Activated T-helper 17 cell treated with anti-CD3 and anti-CD28 coated beads, Interleukin-2, amount 50 U/mL, for 72 hours (primary cell): ENCODE data around the gene SGK1. TPM values are rescaled to one million over a fixed set of nuclear protein-coding genes. Genes with fewer than 3 reads are reported as not detected.
A peak's percentile ranks its signal among the peaks of the same experiment; 100 is the strongest.
"Not testable (repeated sequence)": the region's sequence is repeated elsewhere in the genome, so short reads cannot be mapped to it uniquely, and the experiment has no call there.

ENCODE experiments used
- ATAC-seq: fragments of 150-1000 bp; cut with Tn5 transposase; replicated peaks from 2 replicates; pipeline ENCODE4 v1.10.0; 2021; ENCODE audit warnings: mild to moderate bottlenecking, moderate library complexity
- H3K27ac Mint-ChIP-seq: one replicate; pipeline ENCODE4 v1.8.0; 2022; ENCODE audit warnings: mixed read lengths
- H3K27me3 Mint-ChIP-seq: one replicate; pipeline ENCODE4 v1.8.0; 2022; ENCODE audit warnings: mixed read lengths
- H3K36me3 Mint-ChIP-seq: one replicate; pipeline ENCODE4 v1.8.0; 2022; ENCODE audit warnings: low read depth, mild to moderate bottlenecking, mixed read lengths
- H3K4me1 Mint-ChIP-seq: one replicate; pipeline ENCODE4 v1.8.0; 2022; ENCODE audit warnings: mixed read lengths
- H3K4me3 Mint-ChIP-seq: one replicate; pipeline ENCODE4 v1.8.0; 2022; ENCODE audit warnings: mild to moderate bottlenecking, mixed read lengths
- H3K9me3 Mint-ChIP-seq: one replicate; pipeline ENCODE4 v1.8.0; 2022; ENCODE audit warnings: mixed read lengths
- total RNA-seq, 2 donors: library from RNA; stranded (reverse); gene quantifications; one replicate each; pipeline ENCODE4 v1.2.3, GENCODE V29; 2022

The SGK1 gene
- total RNA-seq, 2 donors from 2014 or later, result 29.7 to 51.5 TPM

GRCh38 chr6:134266776-134267175, 51.1 kb downstream of the SGK1 start:
- H3K27me3 Mint-ChIP-seq, result no peaks in the 10 kb centered on the region
- H3K36me3 Mint-ChIP-seq, result no peaks in the 10 kb centered on the region
- ATAC-seq, result no peak
- no peaks in the 10 kb centered on the region for H3K9me3 Mint-ChIP-seq
- H3K4me3 Mint-ChIP-seq, result no peak overlapping the region
- no peak overlapping the region for H3K27ac Mint-ChIP-seq
- H3K4me1 Mint-ChIP-seq, result no peaks in the 10 kb centered on the region

- no peaks in the 10 kb centered on the region for H3K9me3 Mint-ChIP-seq
- H3K4me3 Mint-ChIP-seq, result no peak overlapping the region
Measured at GRCh38 chr6:134261766-134262165, 56.1 kb downstream of the SGK1 start.

GRCh38 chr6:134258849-134259306, 59.0 kb downstream of the SGK1 start:
- Mint-ChIP-seq H3K27me3 (no peaks in the 10 kb centered on the region), H3K4me3 (no peak overlapping the region), H3K4me1 (no peaks in the 10 kb centered on the region), H3K9me3 (no peaks in the 10 kb centered on the region), H3K36me3 (no peaks in the 10 kb centered on the region), H3K27ac (no peak overlapping the region)
- ATAC-seq, result no peak

More at GRCh38 chr6:134261766-134262165, 56.1 kb downstream of the SGK1 start:
- no peak overlapping the region for H3K27ac Mint-ChIP-seq
- H3K4me1 Mint-ChIP-seq, result no peaks in the 10 kb centered on the region
- no peak for ATAC-seq
- no peaks in the 10 kb centered on the region for H3K27me3 Mint-ChIP-seq
- H3K36me3 Mint-ChIP-seq, result no peaks in the 10 kb centered on the region

DNA sequence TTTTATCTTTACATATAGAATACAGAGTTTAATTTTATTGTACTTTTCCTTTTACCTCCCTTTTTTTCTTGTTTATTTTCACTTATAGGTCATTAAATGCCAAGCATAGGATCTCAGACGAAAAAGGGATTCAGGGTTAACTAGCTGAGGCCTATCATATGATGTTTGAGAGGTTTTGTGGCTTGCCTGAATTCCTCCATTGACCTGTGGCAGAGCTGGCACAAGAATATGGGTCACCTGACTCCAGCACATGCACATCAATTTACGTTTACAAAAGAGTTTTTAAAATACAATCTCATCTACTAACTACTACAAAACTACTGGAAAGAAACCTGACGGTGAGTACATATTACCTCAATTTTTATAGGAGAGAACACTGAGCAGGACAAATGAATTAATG, 60.4 kb downstream of the SGK1 start:
- ATAC-seq, result no peak
- Mint-ChIP-seq H3K4me3 (no peak overlapping the region), H3K27me3 (no peaks in the 10 kb centered on the region), H3K9me3 (no peaks in the 10 kb centered on the region), H3K36me3 (no peaks in the 10 kb centered on the region), H3K27ac (no peak overlapping the region), H3K4me1 (no peaks in the 10 kb centered on the region)

DNA sequence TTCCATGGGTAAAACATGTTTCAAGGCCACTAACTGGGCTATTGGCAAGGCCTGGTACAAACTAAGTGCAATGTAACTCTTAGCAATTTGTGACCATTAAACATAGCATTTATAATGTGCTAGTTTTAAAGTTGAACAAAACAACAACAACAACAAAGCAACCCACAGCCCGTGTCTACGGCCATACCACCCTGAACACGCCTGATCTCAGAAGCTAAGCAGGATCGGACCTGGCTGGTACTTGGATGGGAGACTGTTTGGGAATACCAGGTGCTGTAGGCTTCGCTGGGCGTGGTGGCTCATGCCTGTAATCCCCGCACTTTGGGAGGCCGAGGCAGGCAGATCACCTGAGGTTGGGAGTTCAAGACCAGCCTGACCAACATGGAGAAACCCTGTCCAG, 61.0 kb downstream of the SGK1 start:
- H3K9me3 Mint-ChIP-seq, result no peaks in the 10 kb centered on the region
- no peaks in the 10 kb centered on the region for H3K36me3 Mint-ChIP-seq
- H3K4me3 Mint-ChIP-seq, result no peak overlapping the region
- H3K27ac Mint-ChIP-seq, result no peak overlapping the region
- ATAC-seq, result no peak
- H3K4me1 Mint-ChIP-seq, result no peaks in the 10 kb centered on the region
- H3K27me3 Mint-ChIP-seq, result no peaks in the 10 kb centered on the region

DNA sequence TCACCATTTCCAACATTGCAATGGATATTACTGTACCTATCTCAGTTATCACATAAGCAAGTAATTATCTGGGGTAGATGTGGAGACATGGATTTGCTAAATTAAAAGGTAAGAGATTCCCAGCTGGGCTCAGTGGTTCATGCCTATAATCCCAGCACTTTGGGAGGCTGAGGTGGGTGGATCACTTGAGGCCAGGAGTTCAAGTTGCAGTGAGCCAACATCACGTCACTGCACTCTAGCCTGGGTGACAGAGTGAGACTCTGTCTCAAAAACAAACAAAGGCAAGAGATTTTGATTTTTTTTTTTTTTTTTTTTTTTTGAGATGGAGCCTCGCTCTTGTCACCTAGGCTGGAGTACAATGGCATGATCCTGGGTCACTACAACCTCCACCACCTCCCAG, 62.6 kb downstream of the SGK1 start:
- H3K36me3 Mint-ChIP-seq, H3K9me3 Mint-ChIP-seq, H3K4me1 Mint-ChIP-seq, H3K27me3 Mint-ChIP-seq, ATAC-seq, H3K4me3 Mint-ChIP-seq, H3K27ac Mint-ChIP-seq: not testable (repeated sequence)

DNA sequence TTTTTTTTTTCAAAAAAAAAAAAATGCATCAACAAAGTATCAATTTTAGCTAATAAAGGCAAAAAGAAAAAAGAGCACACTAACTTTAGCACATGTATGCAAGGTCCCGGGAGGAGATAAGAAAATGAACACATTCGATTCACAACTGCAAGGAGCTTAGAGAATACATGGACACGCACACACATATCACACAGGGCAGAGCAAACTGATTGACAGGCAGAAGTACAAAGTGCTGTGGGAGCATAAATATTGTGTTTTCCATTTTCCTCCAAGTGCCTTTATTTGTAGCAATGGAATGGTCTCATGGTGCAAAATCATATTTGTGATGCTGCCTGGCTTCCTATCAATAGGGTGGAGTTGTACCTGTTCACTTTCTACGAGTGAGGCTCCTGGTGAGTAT, 63.8 kb downstream of the SGK1 start:
- no peaks in the 10 kb centered on the region for H3K36me3 Mint-ChIP-seq
- no peak overlapping the region for H3K27ac Mint-ChIP-seq
- H3K4me3 Mint-ChIP-seq, result no peak overlapping the region
- ATAC-seq, result no peak
- peaks cover 4% of the 10 kb centered on the region for H3K9me3 Mint-ChIP-seq
- peaks cover 14% of the 10 kb centered on the region for H3K4me1 Mint-ChIP-seq
- H3K27me3 Mint-ChIP-seq, result no peaks in the 10 kb centered on the region

GRCh38 chr6:134253681-134254080, 64.2 kb downstream of the SGK1 start:
- Mint-ChIP-seq H3K4me1 (peaks cover 18% of the 10 kb centered on the region), H3K4me3 (no peak overlapping the region), H3K9me3 (peaks cover 4% of the 10 kb centered on the region), H3K27me3 (no peaks in the 10 kb centered on the region), H3K36me3 (no peaks in the 10 kb centered on the region), H3K27ac (no peak overlapping the region)
- ATAC-seq, result no peak

DNA sequence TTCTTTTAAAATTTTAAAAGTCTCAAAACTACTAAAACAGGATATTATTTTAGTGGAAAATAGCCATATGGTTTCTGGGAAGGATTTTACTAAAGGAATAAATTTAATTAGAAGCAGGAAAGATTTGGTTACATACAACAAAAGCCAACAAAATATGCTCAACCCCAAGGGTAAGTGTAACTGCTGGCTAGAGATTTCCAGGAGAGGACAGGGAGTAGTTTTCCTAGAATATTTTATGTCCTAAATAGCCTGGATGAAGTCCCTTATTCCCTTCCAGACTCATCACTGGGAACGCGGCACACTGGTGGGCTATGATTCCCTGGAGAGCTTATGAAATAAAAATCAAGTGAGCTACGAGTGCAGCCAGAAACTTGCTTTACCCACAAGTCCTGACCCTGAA, 66.6 kb downstream of the SGK1 start:
- ATAC-seq, result no peak
- Mint-ChIP-seq H3K27me3 (no peaks in the 10 kb centered on the region), H3K4me1 (peaks cover 31% of the 10 kb centered on the region), H3K9me3 (peaks cover 4% of the 10 kb centered on the region), H3K4me3 (no peak overlapping the region), H3K36me3 (no peaks in the 10 kb centered on the region), H3K27ac (no peak overlapping the region)

- ATAC-seq, result no peak
- H3K4me1 Mint-ChIP-seq, result peaks cover 31% of the 10 kb centered on the region
- no peaks in the 10 kb centered on the region for H3K36me3 Mint-ChIP-seq
- no peak overlapping the region for H3K4me3 Mint-ChIP-seq
- no peak overlapping the region for H3K27ac Mint-ChIP-seq
- H3K9me3 Mint-ChIP-seq, result peaks cover 4% of the 10 kb centered on the region
- no peaks in the 10 kb centered on the region for H3K27me3 Mint-ChIP-seq
Measured at GRCh38 chr6:134250776-134251175, 67.1 kb downstream of the SGK1 start.

GRCh38 chr6:134249759-134250602, 67.9 kb downstream of the SGK1 start:
- Mint-ChIP-seq H3K4me1 (peaks cover 31% of the 10 kb centered on the region), H3K27ac (peak overlapping the region; percentile 66), H3K27me3 (no peaks in the 10 kb centered on the region), H3K9me3 (peaks cover 4% of the 10 kb centered on the region), H3K36me3 (no peaks in the 10 kb centered on the region), H3K4me3 (peak overlapping the region; percentile 72)
- no peak for ATAC-seq

DNA sequence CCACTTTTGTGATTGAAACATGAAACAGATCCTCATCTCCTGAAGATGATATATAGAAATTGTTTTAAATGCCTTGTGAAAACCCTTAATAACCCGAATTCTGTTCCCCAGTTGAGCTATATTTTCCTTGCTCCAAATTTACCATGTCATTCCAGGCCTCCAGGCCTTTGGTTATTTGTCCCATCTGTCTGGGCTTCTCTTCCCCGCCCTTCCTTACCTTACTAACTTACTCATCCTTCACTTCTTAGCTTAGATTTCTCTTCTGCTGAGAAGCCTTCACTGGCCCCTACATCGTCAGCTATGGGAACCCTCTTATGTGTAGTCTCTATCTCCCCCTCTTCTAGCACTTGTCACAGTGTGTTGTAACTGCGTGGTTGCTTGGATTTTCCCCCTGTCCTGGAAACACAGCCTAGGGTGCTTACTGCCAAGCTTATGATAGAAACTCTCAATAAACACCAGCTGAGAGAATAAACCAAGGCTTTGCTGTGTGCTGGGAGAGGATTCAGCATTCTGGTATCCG, 68.6 kb downstream of the SGK1 start:
- H3K27me3 Mint-ChIP-seq, result no peaks in the 10 kb centered on the region
- no peak for ATAC-seq
- H3K27ac Mint-ChIP-seq, result peak overlapping the region; percentile 66
- peaks cover 4% of the 10 kb centered on the region for H3K9me3 Mint-ChIP-seq
- peak overlapping the region; percentile 72 for H3K4me3 Mint-ChIP-seq
- no peaks in the 10 kb centered on the region for H3K36me3 Mint-ChIP-seq
- peaks cover 31% of the 10 kb centered on the region for H3K4me1 Mint-ChIP-seq

DNA sequence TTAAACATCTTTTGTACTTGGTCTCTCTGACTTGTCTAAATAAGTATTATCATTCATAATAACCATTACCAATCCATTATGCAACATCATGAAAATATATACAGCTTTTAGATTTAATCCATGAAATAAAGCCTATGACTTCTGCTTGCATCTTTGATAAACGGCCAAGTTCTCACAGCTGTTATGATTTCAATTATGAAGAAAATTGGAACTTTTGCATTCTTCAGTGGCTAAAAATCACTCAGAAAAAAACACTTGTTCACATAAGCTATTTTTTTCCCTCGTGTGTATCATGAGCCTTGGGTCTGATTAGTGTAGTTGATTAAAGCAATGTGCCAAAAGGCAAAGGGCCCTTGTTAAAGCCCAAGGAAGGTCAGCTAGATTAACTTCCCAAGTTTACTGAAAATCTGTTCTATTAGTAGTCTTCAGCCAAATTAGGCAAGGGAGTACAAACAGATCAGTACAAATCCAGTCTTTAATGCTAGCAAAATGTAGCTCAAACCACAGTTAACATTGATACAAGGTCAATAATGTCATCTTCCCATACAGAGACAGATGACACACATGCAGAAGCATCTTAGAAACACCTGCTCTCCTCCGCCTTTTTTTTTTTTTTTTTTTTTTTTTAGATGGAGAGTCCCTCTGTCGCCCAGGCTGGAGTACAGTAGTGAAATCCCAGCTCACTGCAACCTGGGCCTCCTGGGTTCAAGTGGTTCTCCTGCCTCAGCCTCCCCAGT, 69.9 kb downstream of the SGK1 start:
- no peak for ATAC-seq
- peak overlapping the region; percentile 72 for H3K4me3 Mint-ChIP-seq
- peaks cover 4% of the 10 kb centered on the region for H3K9me3 Mint-ChIP-seq
- H3K36me3 Mint-ChIP-seq, result no peaks in the 10 kb centered on the region
- peaks cover 31% of the 10 kb centered on the region for H3K4me1 Mint-ChIP-seq
- H3K27me3 Mint-ChIP-seq, result no peaks in the 10 kb centered on the region
- peak overlapping the region; percentile 91 for H3K27ac Mint-ChIP-seq

- Mint-ChIP-seq H3K4me3 (peak overlapping the region; percentile 72), H3K4me1 (peaks cover 31% of the 10 kb centered on the region)
Measured at GRCh38 chr6:134247231-134247833, 70.6 kb downstream of the SGK1 start.

More at GRCh38 chr6:134247231-134247833, 70.6 kb downstream of the SGK1 start:
- Mint-ChIP-seq H3K27me3 (no peaks in the 10 kb centered on the region), H3K9me3 (peaks cover 4% of the 10 kb centered on the region), H3K36me3 (no peaks in the 10 kb centered on the region), H3K27ac (peak overlapping the region; percentile 91)
- ATAC-seq, result peak; percentile 94
